ENCODE results near the gene PPP1R13B.
"Not testable (repeated sequence)": the region's sequence is repeated elsewhere in the genome, so short reads cannot be mapped to it uniquely, and the experiment has no call there.

Gene PPP1R13B

GRCh38 chr14:103801459-103801858, 45.9 kb downstream of the PPP1R13B start:
- peak; percentile 67 for DNase-seq (ENCODE audit: low read depth in 2 of 2)

- not testable (repeated sequence) for DNase-seq (ENCODE audit: low read depth in 2 of 2)
Measured at GRCh38 chr14:103793192-103793591, 54.2 kb downstream of the PPP1R13B start.

GRCh38 chr14:103788086-103788485, 59.3 kb downstream of the PPP1R13B start:
- no peak for DNase-seq (ENCODE audit: low read depth in 2 of 2)

GRCh38 chr14:103782376-103782775, 65.0 kb downstream of the PPP1R13B start:
- DNase-seq (ENCODE audit: low read depth in 2 of 2) = no peak

- not testable (repeated sequence) for DNase-seq (ENCODE audit: low read depth in 2 of 2)
Measured at GRCh38 chr14:103776319-103776718, 71.1 kb downstream of the PPP1R13B start.

GRCh38 chr14:103775506-103775905, 71.9 kb downstream of the PPP1R13B start:
- no peak for DNase-seq (ENCODE audit: low read depth in 2 of 2)

- no peak for DNase-seq (ENCODE audit: low read depth in 2 of 2)
Measured at GRCh38 chr14:103773521-103773920, 73.9 kb downstream of the PPP1R13B start.

GRCh38 chr14:103772078-103772712, 75.2 kb downstream of the PPP1R13B start:
- no peak for DNase-seq (ENCODE audit: low read depth in 2 of 2)

- no peak for DNase-seq (ENCODE audit: low read depth in 2 of 2)
Measured at GRCh38 chr14:103770902-103771301, 76.5 kb downstream of the PPP1R13B start.

- DNase-seq (ENCODE audit: low read depth in 2 of 2) = no peak
Measured at GRCh38 chr14:103770500-103770899, 76.9 kb downstream of the PPP1R13B start.

GRCh38 chr14:103767336-103767894, 80.0 kb downstream of the PPP1R13B start:
- no peak for DNase-seq (ENCODE audit: low read depth in 2 of 2)

- no peak for DNase-seq (ENCODE audit: low read depth in 2 of 2)
Measured at GRCh38 chr14:103765526-103765925, 81.8 kb downstream of the PPP1R13B start.

- no peak for DNase-seq (ENCODE audit: low read depth in 2 of 2)
Measured at GRCh38 chr14:103763730-103764488, 83.5 kb downstream of the PPP1R13B start.

- no peak for DNase-seq (ENCODE audit: low read depth in 2 of 2)
Measured at GRCh38 chr14:103762541-103762940, 84.8 kb downstream of the PPP1R13B start.

- DNase-seq (ENCODE audit: low read depth in 2 of 2) = no peak
Measured at GRCh38 chr14:103762036-103762435, 85.3 kb downstream of the PPP1R13B start.

- no peak for DNase-seq (ENCODE audit: low read depth in 2 of 2)
Measured at GRCh38 chr14:103758059-103758776, 89.2 kb downstream of the PPP1R13B start.

GRCh38 chr14:103755060-103755459, 92.3 kb downstream of the PPP1R13B start:
- DNase-seq (ENCODE audit: low read depth in 2 of 2) = no peak

- DNase-seq (ENCODE audit: low read depth in 2 of 2) = no peak
Measured at GRCh38 chr14:103753774-103754173, 93.6 kb downstream of the PPP1R13B start.

GRCh38 chr14:103749860-103750259, 97.5 kb downstream of the PPP1R13B start:
- no peak for DNase-seq (ENCODE audit: low read depth in 2 of 2)

- DNase-seq (ENCODE audit: low read depth in 2 of 2) = no peak
Measured at GRCh38 chr14:103749452-103749851, 97.9 kb downstream of the PPP1R13B start.

GRCh38 chr14:103748534-103748857, 98.9 kb downstream of the PPP1R13B start:
- DNase-seq (ENCODE audit: low read depth in 2 of 2) = no peak

GRCh38 chr14:103746701-103747100, 100.7 kb downstream of the PPP1R13B start:
- DNase-seq (ENCODE audit: low read depth in 2 of 2) = no peak

- no peak for DNase-seq (ENCODE audit: low read depth in 2 of 2)
Measured at GRCh38 chr14:103745424-103745823, 102.0 kb downstream of the PPP1R13B start.

Data from fibroblast of skin of left quadriceps (primary cell).